NCI-H1436 (cell line): ENCODE measurements around the gene RAC3.

Experiments
- DNase-seq: peaks from one replicate; lab custom pipeline; 2025; lab: John Stamatoyannopoulos, UW

RAC3 gene

GRCh38 chr17:82042649-82043048 is 11.2 kb downstream of the RAC3 start:
- DNase-seq = no peak

- no peak for DNase-seq
These were observed 12.0 kb downstream of the RAC3 start for GRCh38 chr17:82043507-82043906.

- no peak for DNase-seq
These were observed 14.5 kb downstream of the RAC3 start for GRCh38 chr17:82045936-82046484.

GRCh38 chr17:82046903-82047302 is 15.4 kb downstream of the RAC3 start:
- no peak for DNase-seq

- no peak for DNase-seq
These were observed 15.9 kb downstream of the RAC3 start for GRCh38 chr17:82047379-82047778.

GRCh38 chr17:82047914-82048570 is 16.6 kb downstream of the RAC3 start:
- no peak for DNase-seq

GRCh38 chr17:82048571-82048971 is 17.1 kb downstream of the RAC3 start:
- DNase-seq = no peak

GRCh38 chr17:82049106-82049505 is 17.6 kb downstream of the RAC3 start:
- DNase-seq = no peak

- DNase-seq = no peak
These were observed 18.1 kb downstream of the RAC3 start for GRCh38 chr17:82049521-82049971.

GRCh38 chr17:82050152-82050760 is 18.8 kb downstream of the RAC3 start:
- DNase-seq = no peak

- no peak for DNase-seq
These were observed 19.5 kb downstream of the RAC3 start for GRCh38 chr17:82050761-82051641.

GRCh38 chr17:82051776-82052637 is 20.5 kb downstream of the RAC3 start, which contains the start of the genes GPS1 and RFNG:
TSS of gene GPS1 (plus strand) at chr17:82051898. CDS start at chr17:82051932, 34 bp downstream.
TSS of gene RFNG (minus strand) at chr17:82051811. CDS start at chr17:82051766, 45 bp downstream.
- DNase-seq = peak; percentile 73

GRCh38 chr17:82052638-82053059 is 21.2 kb downstream of the RAC3 start:
- DNase-seq = no peak

- DNase-seq = no peak
These were observed 21.7 kb downstream of the RAC3 start for GRCh38 chr17:82053130-82053529.

- DNase-seq = no peak
These were observed 22.2 kb downstream of the RAC3 start for GRCh38 chr17:82053556-82054263.

GRCh38 chr17:82054351-82055022 is 23.0 kb downstream of the RAC3 start:
- DNase-seq = no peak

- DNase-seq = no peak
These were observed 23.8 kb downstream of the RAC3 start for GRCh38 chr17:82055023-82055964.

GRCh38 chr17:82055965-82056728 is 24.7 kb downstream of the RAC3 start:
- no peak for DNase-seq
